ENCODE data around the gene TDRD10. TPM values are rescaled to one million over a fixed set of nuclear protein-coding genes. Genes with fewer than 3 reads are reported as not detected.
A peak's percentile ranks its signal among the peaks of the same experiment; 100 is the strongest.

The TDRD10 gene
- total and polyA plus RNA-seq, 8 donors: 0.18 to 4.1 (median 1.4) TPM; not detected in 2

- no peak for TF ChIP-seq CTCF (IDR thresholded peaks at IDR 0.05)
- no peak for TF ChIP-seq POLR2AphosphoS5 (IDR thresholded peaks at IDR 0.05)
- no peak for TF ChIP-seq EP300 (IDR thresholded peaks at IDR 0.05)
- no peak for TF ChIP-seq POLR2A (IDR thresholded peaks at IDR 0.05)
- DNase-seq: peak; percentile 30 to 33
- peaks cover 35 to 40% (median 37%) of the 10 kb centered on the region in 4 donors for H3K36me3 ChIP-seq
- intact Hi-C loops (cut with DNase I; ENCODE audit: low total_unique reads): no loop called here
- peaks cover 11 to 45% (median 30%) of the 10 kb centered on the region in 4 donors for H3K4me1 ChIP-seq
- WGBS, 5 donors: 32 to 61% (median 43%) methylated on average over 11 of the region's 11 CpGs
- H3K9me3 ChIP-seq: no peaks in the 10 kb centered on the region
- no peaks in the 10 kb centered on the region for H3K27me3 ChIP-seq
- H3K27ac ChIP-seq: peak overlapping the region in 4 of 5 donors; percentile 22 to 63 (median 47)
- no peak overlapping the region for H3K4me3 ChIP-seq
These were observed 45.2 kb downstream of the TDRD10 start for GRCh38 chr1:154547105-154547732.

- Histone ChIP-seq H3K9me3 (no peaks in the 10 kb centered on the region), H3K4me3 (no peak overlapping the region), H3K4me1 (peaks cover 11 to 53% (median 33%) of the 10 kb centered on the region in 4 donors), H3K36me3 (peaks cover 43 to 48% (median 45%) of the 10 kb centered on the region in 4 donors), H3K27ac (peak overlapping the region in 3 of 5 donors; percentile 36 to 63 (median 58)), H3K27me3 (no peaks in the 10 kb centered on the region)
- no peak for TF ChIP-seq CTCF (IDR thresholded peaks at IDR 0.05)
- TF ChIP-seq POLR2AphosphoS5 (IDR thresholded peaks at IDR 0.05): peak in 1 of 3 donors; percentile 27
- peak; percentile 53 to 86 for DNase-seq
- WGBS, 5 donors: 13 to 31% (median 24%) methylated on average over 1 of the region's 1 CpG
- intact Hi-C loops (cut with DNase I; ENCODE audit: low total_unique reads): no loop called here
These were observed 46.0 kb downstream of the TDRD10 start for GRCh38 chr1:154548028-154548427.

- intact Hi-C loops (cut with DNase I; ENCODE audit: low total_unique reads): no loop called here
- WGBS, 5 donors: 70 to 83% (median 79%) methylated on average over 3 of the region's 3 CpGs
- H3K27me3 ChIP-seq: no peaks in the 10 kb centered on the region
- peak overlapping the region in 2 of 5 donors; percentile 36 to 58 for H3K27ac ChIP-seq
- H3K9me3 ChIP-seq: no peaks in the 10 kb centered on the region
- no peak for DNase-seq
- H3K36me3 ChIP-seq: peaks cover 56 to 60% (median 57%) of the 10 kb centered on the region in 4 donors
- peaks cover 11 to 64% (median 40%) of the 10 kb centered on the region in 4 donors for H3K4me1 ChIP-seq
- TF ChIP-seq EP300 (IDR thresholded peaks at IDR 0.05) (no peak), POLR2AphosphoS5 (IDR thresholded peaks at IDR 0.05) (no peak), CTCF (IDR thresholded peaks at IDR 0.05) (no peak), POLR2A (IDR thresholded peaks at IDR 0.05) (no peak)
- no peak overlapping the region for H3K4me3 ChIP-seq
These were observed 47.3 kb downstream of the TDRD10 start for GRCh38 chr1:154549202-154549770.

- Histone ChIP-seq H3K36me3 (peaks cover 63 to 68% (median 65%) of the 10 kb centered on the region in 4 donors), H3K9me3 (no peaks in the 10 kb centered on the region), H3K4me3 (no peak overlapping the region), H3K4me1 (peaks cover 11 to 68% (median 43%) of the 10 kb centered on the region in 4 donors), H3K27ac (no peak overlapping the region), H3K27me3 (no peaks in the 10 kb centered on the region)
- intact Hi-C loops (cut with DNase I; ENCODE audit: low total_unique reads): no loop called here
- TF ChIP-seq EP300 (IDR thresholded peaks at IDR 0.05) (no peak), CTCF (IDR thresholded peaks at IDR 0.05) (no peak), POLR2A (IDR thresholded peaks at IDR 0.05) (no peak), POLR2AphosphoS5 (IDR thresholded peaks at IDR 0.05) (no peak)
- no peak for DNase-seq
- 44 to 63% (median 47%) methylated on average over 5 of the region's 5 CpGs for WGBS, 5 donors
These were observed 48.1 kb downstream of the TDRD10 start for GRCh38 chr1:154550070-154550469.
